DND-41 (cell line): ENCODE results near the gene CPLX1.

Experiments used
- ATAC-seq: fragments of 200-7000 bp; cut with Tn5 transposase; 3 replicates; pipeline ENCODE4 v1.9.1; 2021; ENCODE audit warnings: low read depth; ENCODE audit not compliant: insufficient read depth
- DNase-seq: peaks from one replicate; pipeline ENCODE4 v3.0.0-alpha.2; 2020
- H2AFZ ChIP-seq: 2 replicates; pipeline ENCODE4 v1.6.0; 2012; ENCODE audit warnings: low read depth, low read length
- H3K27ac ChIP-seq: 2 replicates; pipeline ENCODE4 v1.5.1; 2012; ENCODE audit warnings: low read length, inconsistent platforms
- H3K27me3 ChIP-seq: fragments of 200-600 bp; sonication (generic); 2 replicates; pipeline ENCODE4 v1.6.0; 2012; ENCODE audit warnings: low read length, mild to moderate bottlenecking, inconsistent platforms; ENCODE audit not compliant: insufficient read depth, poor library complexity
- H3K36me3 ChIP-seq: 2 replicates; pipeline ENCODE4 v1.5.1; 2012; ENCODE audit warnings: low read length, inconsistent platforms; ENCODE audit not compliant: insufficient read depth
- H3K4me1 ChIP-seq: 2 replicates; pipeline ENCODE4 v1.5.1; 2012; ENCODE audit warnings: mild to moderate bottlenecking, low read length; ENCODE audit not compliant: insufficient read depth
- H3K4me2 ChIP-seq: 2 replicates; pipeline ENCODE4 v1.6.0; 2012; ENCODE audit warnings: mild to moderate bottlenecking, moderate library complexity, low read length, inconsistent platforms; ENCODE audit not compliant: insufficient read depth
- H3K4me3 ChIP-seq, 2 experiments: fragments of 200-600 bp in 1 of 2; shearing (Covaris generic) in 1 of 2; 2 replicates each; pipeline ENCODE4 v1.5.1; 2012 to 2016; ENCODE audit warnings: inconsistent platforms in 2 of 2, low read length in 2 of 2, mild to moderate bottlenecking in 2 of 2, low read depth in 1 of 2, moderate library complexity in 1 of 2
- H3K79me2 ChIP-seq: 2 replicates; pipeline ENCODE4 v1.6.0; 2012; ENCODE audit warnings: low read length, inconsistent platforms; ENCODE audit not compliant: insufficient read depth
- H3K9ac ChIP-seq: 2 replicates; pipeline ENCODE4 v1.6.0; 2012; ENCODE audit warnings: low read depth, mild to moderate bottlenecking, inconsistent platforms, low read length, moderate library complexity
- H3K9me3 ChIP-seq: 2 replicates; pipeline ENCODE4 v1.5.1; 2012; ENCODE audit warnings: low read length, moderate library complexity, mild to moderate bottlenecking, inconsistent platforms; ENCODE audit not compliant: insufficient read depth, severe bottlenecking
- H4K20me1 ChIP-seq: 2 replicates; pipeline ENCODE4 v1.6.0; 2012; ENCODE audit warnings: low read length; ENCODE audit not compliant: insufficient read depth
- CTCF ChIP-seq: IDR thresholded peaks from 2 replicates; pipeline ENCODE4 v1.5.1; 2012; ENCODE audit warnings: borderline replicate concordance, low read length, moderate library complexity, mild to moderate bottlenecking; ENCODE audit not compliant: poor library complexity, severe bottlenecking; ENCODE audit errors: extremely low read depth
- EZH2 ChIP-seq: IDR thresholded peaks from 3 replicates; pipeline ENCODE4 v1.6.1; 2012; ENCODE audit warnings: borderline replicate concordance, low read depth, mild to moderate bottlenecking, moderate library complexity, low read length, inconsistent platforms; ENCODE audit not compliant: severe bottlenecking

The CPLX1 gene

GRCh38 chr4:825971-826330 is at the start of gene CPLX1:
CPLX1 (minus strand) TSS chr4:826129; CDS start chr4:824522, 1,607 bp downstream.
- no peak within 1 kb of the TSS for H3K4me2 ChIP-seq
- H3K9me3 ChIP-seq: no peaks in the 10 kb centered on the region
- H3K27me3 ChIP-seq: no peaks in the 10 kb centered on the region
- H2AFZ ChIP-seq: no peak within 1 kb of the TSS
- H3K79me2 ChIP-seq: no peaks in the 10 kb centered on the region
- H4K20me1 ChIP-seq: no peaks in the 10 kb centered on the region; the same call in 1 of the 2 replicates
- no peaks in the 10 kb centered on the region for H3K36me3 ChIP-seq
- H3K9ac ChIP-seq: no peak within 1 kb of the TSS
- no peak within 1 kb of the TSS for H3K4me3 ChIP-seq
- H3K4me1 ChIP-seq: no peaks in the 10 kb centered on the region
- ATAC-seq: no peak
- H3K27ac ChIP-seq: no peak within 1 kb of the TSS
- TF ChIP-seq CTCF: no peak
- no peak for TF ChIP-seq EZH2
- DNase-seq: no peak

DNA sequence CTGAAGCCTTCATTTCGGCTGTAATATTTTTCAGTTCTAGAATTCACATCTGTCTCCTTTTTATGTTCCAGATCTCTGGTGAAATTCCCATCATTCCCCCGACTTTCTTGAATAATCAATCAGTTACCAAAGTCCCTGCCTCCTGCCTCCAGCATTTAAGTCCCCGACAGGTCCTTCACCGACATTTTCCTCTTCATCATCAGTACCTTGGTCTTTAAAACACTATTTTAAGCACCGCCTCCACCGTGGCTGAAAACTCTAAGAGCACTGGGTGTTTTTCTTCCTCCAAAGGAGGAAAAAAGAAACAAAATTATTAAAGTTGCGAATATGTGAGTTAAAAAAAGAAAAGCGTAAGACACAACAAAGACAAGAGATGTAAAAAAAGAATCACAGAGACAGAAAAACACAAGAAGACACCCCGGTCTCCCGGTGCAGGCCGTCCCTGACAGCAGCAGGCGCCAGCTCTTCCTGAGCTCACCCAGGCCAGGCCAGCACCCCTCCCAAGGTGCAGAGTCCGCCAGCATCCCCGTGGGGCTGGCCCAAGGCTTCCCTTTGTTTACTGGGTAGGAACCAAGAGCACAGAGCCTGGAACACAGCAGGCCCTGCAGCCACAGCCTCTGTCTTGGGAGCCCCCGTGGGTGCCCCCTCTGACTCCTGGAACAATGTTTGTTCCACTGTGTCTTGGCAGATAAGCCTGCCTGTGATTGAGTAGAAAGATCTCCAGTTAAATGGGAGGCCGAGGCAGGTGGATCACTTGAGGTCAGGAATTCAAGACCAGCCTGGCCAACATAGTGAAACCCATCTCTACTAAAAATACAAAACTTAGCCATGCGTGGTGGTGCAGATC is 49.3 kb upstream of the CPLX1 start:
- no peak overlapping the region for H3K4me2 ChIP-seq
- peaks cover 93% of the 10 kb centered on the region for H3K36me3 ChIP-seq
- ATAC-seq (no peak), DNase-seq (no peak)
- H3K9ac ChIP-seq: no peak overlapping the region
- TF ChIP-seq EZH2: no peak
- TF ChIP-seq CTCF: no peak
- H3K27me3 ChIP-seq: no peaks in the 10 kb centered on the region
- H3K4me1 ChIP-seq: no peaks in the 10 kb centered on the region
- peaks cover 8% of the 10 kb centered on the region; the same call in 1 of the 2 replicates for H4K20me1 ChIP-seq
- no peak overlapping the region for H3K4me3 ChIP-seq
- no peaks in the 10 kb centered on the region for H3K9me3 ChIP-seq
- no peaks in the 10 kb centered on the region for H3K79me2 ChIP-seq
- H2AFZ ChIP-seq: no peak overlapping the region
- H3K27ac ChIP-seq: no peak overlapping the region

- H3K27me3 ChIP-seq: no peaks in the 10 kb centered on the region
- H3K9me3 ChIP-seq: peaks cover 3% of the 10 kb centered on the region
- no peak overlapping the region for H2AFZ ChIP-seq
These were observed 48.1 kb upstream of the CPLX1 start for GRCh38 chr4:874056-874455.

More at GRCh38 chr4:874056-874455, 48.1 kb upstream of the CPLX1 start:
- TF ChIP-seq EZH2 (no peak), CTCF (no peak)
- ATAC-seq: no peak
- Histone ChIP-seq H3K79me2 (no peaks in the 10 kb centered on the region), H3K36me3 (peaks cover 92% of the 10 kb centered on the region), H3K4me2 (no peak overlapping the region), H3K27ac (no peak overlapping the region), H3K9ac (no peak overlapping the region), H3K4me1 (no peaks in the 10 kb centered on the region), H4K20me1 (peaks cover 9% of the 10 kb centered on the region; the same call in 1 of the 2 replicates), H3K4me3 (no peak overlapping the region)
- no peak for DNase-seq
